HCT116 (cell line): ENCODE measurements around the gene CTNND1. TPM values are rescaled to one million over a fixed set of nuclear protein-coding genes. Genes with fewer than 3 reads are reported as not detected.

Source experiments
- ATAC-seq: fragments of 200-7000 bp; cut with Tn5 transposase; 2 replicates; pipeline ENCODE4 v1.9.1; 2020; ENCODE audit warnings: mild to moderate bottlenecking, moderate library complexity
- BruUV-seq: library from RNA; stranded (reverse); fragments of 400-500 nt; replicated peaks from 2 replicates; lab custom pipeline; 2021; lab: Mats Ljungman, UMichigan
- CTCF ChIA-PET: fragments of 300-600 bp; sonication (Branson Sonifier 250); formaldehyde crosslinking; loops from one replicate; lab custom pipeline; 2021; ENCODE audit warnings: antibody characterized with exemption; lab: Charles Lee
- POLR2A ChIA-PET: fragments of 300-600, 350-600 bp; sonication (Branson Sonifier 250); formaldehyde crosslinking; loops from one replicate; lab custom pipeline; 2021; ENCODE audit warnings: antibody characterized with exemption; lab: Charles Lee
- RAD21 ChIA-PET, 2 experiments: fragments of 300-600 bp; sonication (Branson Sonifier 250); formaldehyde crosslinking; loops; one replicate each; lab custom pipeline; 2023; ENCODE audit warnings: low total read pairs in 2 of 2; ENCODE audit not compliant: uncharacterized antibody in 2 of 2, unreplicated experiment in 2 of 2, low non-redundant PET in 1 of 2; lab: Charles Lee
- DNase-seq: peaks from one replicate; pipeline ENCODE4 v3.0.0-alpha.2; 2010; ENCODE audit warnings: low read depth, low spot score
- H2AFZ ChIP-seq: fragments of 200-600 bp; shearing (Covaris generic), sonication (generic); 2 replicates; pipeline ENCODE4 v1.6.1; 2017; ENCODE audit warnings: low read depth, mixed run types, mixed read lengths, antibody characterized with exemption, low read length; ENCODE audit not compliant: poor library complexity, severe bottlenecking
- H3K27ac ChIP-seq: 2 replicates; pipeline ENCODE4 v1.5.1; 2012; ENCODE audit warnings: low read depth, low read length
- H3K27me3 ChIP-seq: fragments of 200-600 bp; sonication (generic); 2 replicates; pipeline ENCODE4 v1.6.1; 2016; ENCODE audit warnings: mixed run types, low read length, mixed read lengths; ENCODE audit not compliant: insufficient read depth
- H3K36me3 ChIP-seq, 2 experiments: fragments of 200-500 bp in 1 of 2; fragments of 200-600 bp in 1 of 2; sonication (Bioruptor generic) in 1 of 2; sonication (generic) in 1 of 2; 2 replicates each; pipeline versions ENCODE4 v1.5.1 to v1.6.1; 2014 to 2016; ENCODE audit warnings: low read length in 2 of 2, inconsistent platforms in 1 of 2, mixed read lengths in 1 of 2, mixed run types in 1 of 2; ENCODE audit not compliant: insufficient read depth in 2 of 2, control insufficient read depth in 1 of 2
- H3K4me1 ChIP-seq, 2 experiments: fragments of 200-600 bp in 1 of 2; sonication (generic) in 1 of 2; 2 replicates each; pipeline versions ENCODE4 v1.5.1 to v1.6.1; 2012 to 2017; ENCODE audit warnings: low read length in 2 of 2, inconsistent platforms in 1 of 2, mild to moderate bottlenecking in 1 of 2, mixed read lengths in 1 of 2, mixed run types in 1 of 2, moderate library complexity in 1 of 2; ENCODE audit not compliant: insufficient read depth in 2 of 2, control insufficient read depth in 1 of 2
- H3K4me2 ChIP-seq: fragments of 200-600 bp; sonication (generic); 2 replicates; pipeline ENCODE4 v1.6.1; 2017; ENCODE audit warnings: mixed run types, low read length, mixed read lengths
- H3K4me3 ChIP-seq, 2 experiments: fragments of 200-600 bp in 1 of 2; sonication (generic) in 1 of 2; replicated peaks in 1 of 2; 2 replicates each; pipeline ENCODE4 v1.5.1; 2011 to 2016; ENCODE audit warnings: low read length in 2 of 2, control low read depth in 1 of 2, low read depth in 1 of 2, mild to moderate bottlenecking in 1 of 2, mixed read lengths in 1 of 2, mixed run types in 1 of 2
- H3K79me2 ChIP-seq: fragments of 200-600 bp; sonication (generic); 2 replicates; pipeline ENCODE4 v1.6.1; 2017; ENCODE audit warnings: mild to moderate bottlenecking, mixed run types, low read length, moderate library complexity, mixed read lengths; ENCODE audit not compliant: insufficient read depth
- H3K9ac ChIP-seq: fragments of 200-600 bp; sonication (generic); 2 replicates; pipeline ENCODE4 v1.6.1; 2016; ENCODE audit warnings: low read length, mixed read lengths
- H3K9me2 ChIP-seq: fragments of 200-600 bp; sonication (generic), shearing (Covaris generic); 2 replicates; pipeline ENCODE4 v1.6.1; 2017; ENCODE audit warnings: mixed run types, mild to moderate bottlenecking, moderate library complexity; ENCODE audit not compliant: insufficient read depth
- H3K9me3 ChIP-seq, 2 experiments: fragments of 200-500 bp in 1 of 2; fragments of 200-600 bp in 1 of 2; sonication (Bioruptor generic) in 1 of 2; sonication (generic) in 1 of 2; 2 replicates each; pipeline ENCODE4 v1.6.1; 2014 to 2017; ENCODE audit warnings: low read length in 2 of 2, mixed read lengths in 2 of 2, inconsistent platforms in 1 of 2, low read depth in 1 of 2, mild to moderate bottlenecking in 1 of 2, mixed run types in 1 of 2, moderate library complexity in 1 of 2; ENCODE audit not compliant: control insufficient read depth in 1 of 2, insufficient read depth in 1 of 2
- H4K20me1 ChIP-seq: fragments of 200-600 bp; sonication (generic), shearing (Covaris generic); 2 replicates; pipeline ENCODE4 v1.6.1; 2017; ENCODE audit warnings: mixed run types, mild to moderate bottlenecking, moderate library complexity; ENCODE audit not compliant: insufficient read depth
- ATF3 ChIP-seq: IDR thresholded peaks from 2 replicates; pipeline ENCODE4 v1.6.1; 2012
- CBX3 ChIP-seq: IDR thresholded peaks from 2 replicates; pipeline ENCODE4 v1.6.1; 2012; ENCODE audit warnings: low read depth
- CTCF ChIP-seq, 3 experiments: fragments of 200-600 bp in 1 of 3; sonication (generic) in 1 of 3; IDR thresholded peaks in 2 of 3; conservative IDR thresholded peaks in 1 of 3; 2 replicates each; pipeline ENCODE4 v1.5.1; 2012 to 2017; ENCODE audit warnings: low read depth in 2 of 3, low read length in 2 of 3, antibody characterized with exemption in 1 of 3, borderline replicate concordance in 1 of 3, control low read depth in 1 of 3, mild to moderate bottlenecking in 1 of 3, mixed read lengths in 1 of 3, mixed run types in 1 of 3, moderate library complexity in 1 of 3; ENCODE audit not compliant: insufficient read depth in 1 of 3
- EGR1 ChIP-seq: IDR thresholded peaks from 2 replicates; pipeline ENCODE4 v1.6.1; 2012; ENCODE audit warnings: low read depth
- ELF1 ChIP-seq: IDR thresholded peaks from 2 replicates; pipeline ENCODE4 v1.6.1; 2012; ENCODE audit warnings: low read depth, borderline replicate concordance
- EZH2 ChIP-seq: fragments of 200-600 bp; sonication (generic); IDR thresholded peaks from 2 replicates; pipeline ENCODE4 v1.6.1; 2017; ENCODE audit warnings: antibody characterized with exemption, mixed run types
- JUND ChIP-seq: IDR thresholded peaks from 2 replicates; pipeline ENCODE4 v1.6.1; 2012
- MAX ChIP-seq: IDR thresholded peaks from 2 replicates; pipeline ENCODE4 v1.6.1; 2012
- POLR2AphosphoS5 ChIP-seq: IDR thresholded peaks from 2 replicates; pipeline ENCODE4 v1.6.1; 2011; ENCODE audit warnings: mild to moderate bottlenecking, low read depth, low read length, moderate library complexity
- RAD21 ChIP-seq: IDR thresholded peaks from 2 replicates; pipeline ENCODE4 v1.6.1; 2012; ENCODE audit warnings: low read depth, mild to moderate bottlenecking
- REST ChIP-seq: IDR thresholded peaks from 2 replicates; pipeline ENCODE4 v1.6.1; 2012; ENCODE audit warnings: low read depth
- SIN3A ChIP-seq: IDR thresholded peaks from 2 replicates; pipeline ENCODE4 v1.6.1; 2012; ENCODE audit warnings: low read depth
- SP1 ChIP-seq: IDR thresholded peaks from 2 replicates; pipeline ENCODE4 v1.6.1; 2012; ENCODE audit warnings: low read depth
- TCF7L2 ChIP-seq: IDR thresholded peaks from 2 replicates; pipeline ENCODE4 v1.7.0; 2011; ENCODE audit warnings: borderline replicate concordance, inconsistent platforms; ENCODE audit not compliant: insufficient read depth, insufficient read length; ENCODE audit errors: extremely low read depth
- YY1 ChIP-seq: IDR thresholded peaks from 2 replicates; pipeline ENCODE4 v1.6.1; 2011; ENCODE audit warnings: low read length, low read depth, moderate library complexity, mild to moderate bottlenecking; ENCODE audit not compliant: insufficient replicate concordance; ENCODE audit errors: extremely low read depth
- ZBTB33 ChIP-seq: IDR thresholded peaks from 2 replicates; pipeline ENCODE4 v1.6.1; 2011; ENCODE audit warnings: mild to moderate bottlenecking, low read length, moderate library complexity; ENCODE audit not compliant: insufficient replicate concordance; ENCODE audit errors: extremely low read depth
- intact Hi-C: fragments of 100-400 bp; cut with micrococcal nuclease; formaldehyde crosslinking; loops from 2 replicates; pipeline ENCODE4 v1.10.0; 2022
- total RNA-seq: library from RNA; stranded (reverse); gene quantifications from one replicate; pipeline ENCODE4 v1.2.1, GENCODE V29; 2021; ENCODE audit not compliant: unreplicated experiment

CTNND1 gene
- total RNA-seq, 1 experiment from 2014 or later, result 157 TPM

GRCh38 chr11:57804466-57804865 is 42.9 kb downstream of the CTNND1 start:
- CTCF ChIA-PET, result no interaction called here
- Histone ChIP-seq H3K36me3 (peaks cover 60 to 66% of the 10 kb centered on the region in 2 experiments), H2AFZ (no peak overlapping the region), H3K4me2 (no peak overlapping the region), H3K27me3 (no peaks in the 10 kb centered on the region), H3K9me2 (no peaks in the 10 kb centered on the region), H4K20me1 (0 out of 2 replicates have a peak, but pooled peaks cover 4% of the 10 kb centered on the region), H3K9me3 (no peaks in the 10 kb centered on the region), H3K79me2 (peaks cover 62% of the 10 kb centered on the region), H3K27ac (no peak overlapping the region), H3K9ac (no peak overlapping the region), H3K4me3 (no peak overlapping the region), H3K4me1 (peaks cover 12 to 15% of the 10 kb centered on the region in 2 experiments)
- DNase-seq, result no peak
- ATAC-seq, result no peak
- RAD21 ChIA-PET, result no interaction called here
- POLR2A ChIA-PET, result no interaction called here
- intact Hi-C loops, result loop anchor here (5.0 kb wide), 1 partner anchor 137 kb away; the partner anchor contains the start of gene ZDHHC5
- no TSS peak for BruUV-seq
- TF ChIP-seq SP1, result no peak
- no peak for TF ChIP-seq YY1
- no peak for TF ChIP-seq ZBTB33
- TF ChIP-seq SIN3A, result no peak
- TF ChIP-seq CTCF (IDR thresholded peaks at IDR 0.05 in 2 of 3, conservative IDR thresholded peaks at IDR 0.05 in 1 of 3; ENCODE audit: borderline replicate concordance in 1 of 3, insufficient read depth in 1 of 3, low read depth in 2 of 3, low read length in 2 of 3), result no peak
- no peak for TF ChIP-seq EZH2
- TF ChIP-seq POLR2AphosphoS5, result no peak
- no peak for TF ChIP-seq REST
- no peak for TF ChIP-seq TCF7L2
- no peak for TF ChIP-seq CBX3
- no peak for TF ChIP-seq ELF1
- no peak for TF ChIP-seq EGR1
- no peak for TF ChIP-seq ATF3
- no peak for TF ChIP-seq JUND
- no peak for TF ChIP-seq MAX
- TF ChIP-seq RAD21, result no peak
